K562 (cell line): ENCODE measurements around the gene SYNPO2. TPM values are rescaled to one million over a fixed set of nuclear protein-coding genes. Genes with fewer than 3 reads are reported as not detected.

Experiments
- ATAC-seq: fragments of 200-7000 bp; cut with Tn5 transposase; 3 replicates; pipeline ENCODE4 v1.9.1; 2020; ENCODE audit warnings: moderate library complexity
- BruUV-seq: library from RNA; stranded (reverse); fragments of 400-500 nt; replicated peaks from 2 replicates; lab custom pipeline; 2021; lab: Mats Ljungman, UMichigan
- CTCF ChIA-PET: fragments of 300-600 bp; formaldehyde crosslinking; extraction: SDS; loops from one replicate; lab custom pipeline; 2021; ENCODE audit warnings: low intra/inter-chr PET ratio; lab: Yijun Ruan, JAX
- POLR2A ChIA-PET: fragments of 300-600, 350-650 bp; sonication (Branson Sonifier 250); formaldehyde crosslinking; extraction: SDS; loops from one replicate; lab custom pipeline; 2021; ENCODE audit warnings: antibody characterized with exemption, inconsistent platforms; lab: Yijun Ruan, JAX
- DNase-seq, 4 experiments: peaks; one replicate each; pipeline versions ENCODE4 v3.0.0 to v3.0.0-alpha.2; 2011 to 2018; ENCODE audit warnings: low spot score in 3 of 4, mixed read lengths in 3 of 4; ENCODE audit errors: extremely low read depth in 1 of 4
- FAIRE-seq: peaks from 2 replicates; lab custom pipeline; 2011; peaks lifted over from hg19 to GRCh38; lab: Jason Lieb, UNC
- H2AFZ ChIP-seq: 2 replicates; pipeline ENCODE4 v1.6.0; 2011; ENCODE audit warnings: low read depth, low read length, control low read depth, inconsistent platforms
- H3K27ac ChIP-seq: fragments of 200-600 bp; 3 replicates; pipeline ENCODE4 v1.8.0; 2011; ENCODE audit warnings: low read depth, mild to moderate bottlenecking, control low read depth, inconsistent platforms, low read length, moderate library complexity, mixed read lengths; ENCODE audit errors: extremely low read depth
- H3K27me3 ChIP-seq, 2 experiments: fragments of 300-600 bp in 1 of 2; 2 replicates in 1 of 2; 3 replicates in 1 of 2; pipeline versions ENCODE4 v1.6.0 to v1.8.0; 2011; ENCODE audit warnings: inconsistent platforms in 2 of 2, low read length in 2 of 2, mild to moderate bottlenecking in 1 of 2, mixed read lengths in 1 of 2, moderate library complexity in 1 of 2; ENCODE audit not compliant: control insufficient read depth in 2 of 2, insufficient read depth in 2 of 2
- H3K36me3 ChIP-seq: fragments of 300-600 bp; 3 replicates; pipeline ENCODE4 v1.8.0; 2011; ENCODE audit warnings: mild to moderate bottlenecking, low read length, inconsistent platforms; ENCODE audit not compliant: control insufficient read depth, insufficient read depth
- H3K4me1 ChIP-seq, 2 experiments: fragments of 200-600 bp in 1 of 2; replicated peaks in 1 of 2; 2 replicates in 1 of 2; 3 replicates in 1 of 2; pipeline versions ENCODE4 v1.5.1 to v1.8.0; 2011; ENCODE audit warnings: inconsistent platforms in 2 of 2, low read length in 2 of 2, mild to moderate bottlenecking in 1 of 2, mixed read lengths in 1 of 2, moderate library complexity in 1 of 2; ENCODE audit not compliant: control insufficient read depth in 2 of 2, insufficient read depth in 2 of 2
- H3K4me2 ChIP-seq: 2 replicates; pipeline ENCODE4 v1.6.1; 2011; ENCODE audit warnings: low read length, control low read depth, inconsistent platforms, mixed read lengths; ENCODE audit not compliant: insufficient read depth
- H3K4me3 ChIP-seq: fragments of 200-600 bp; sonication (generic), shearing (Covaris generic); 2 replicates; pipeline ENCODE4 v1.5.1; 2016; ENCODE audit warnings: control low read depth, inconsistent platforms
- H3K79me2 ChIP-seq: fragments of 200-600 bp; 3 replicates; pipeline ENCODE4 v1.8.0; 2011; ENCODE audit warnings: low read length, inconsistent platforms; ENCODE audit not compliant: control insufficient read depth, insufficient read depth
- H3K9ac ChIP-seq, 2 experiments: 2 replicates each; pipeline versions ENCODE4 v1.6.0 to v1.6.1; 2011; ENCODE audit warnings: low read depth in 2 of 2, low read length in 2 of 2, control low read depth in 1 of 2, inconsistent platforms in 1 of 2, mild to moderate bottlenecking in 1 of 2, mixed read lengths in 1 of 2; ENCODE audit not compliant: insufficient read depth in 1 of 2
- H3K9me1 ChIP-seq: one replicate; pipeline ENCODE4 v1.6.0; 2011; ENCODE audit warnings: inconsistent platforms, mild to moderate bottlenecking, low read length, moderate library complexity; ENCODE audit not compliant: control insufficient read depth, insufficient read depth
- H3K9me3 ChIP-seq: replicated peaks from 2 replicates; pipeline ENCODE4 v1.5.1; 2011; ENCODE audit warnings: low read depth, low read length, inconsistent platforms; ENCODE audit not compliant: control insufficient read depth, insufficient read depth
- H4K20me1 ChIP-seq: replicated peaks from 2 replicates; pipeline ENCODE4 v1.6.1; 2011; ENCODE audit warnings: low read length, inconsistent platforms, mixed read lengths; ENCODE audit not compliant: control insufficient read depth, insufficient read depth
- ERF ChIP-seq: fragments of 450-650 bp; formaldehyde crosslinking; IDR thresholded peaks from 2 replicates; pipeline ENCODE4 v1.4.0; 2020; ENCODE audit warnings: mild to moderate bottlenecking, mixed read lengths
- RBM15 ChIP-seq: fragments of 200-400 bp; formaldehyde crosslinking; IDR thresholded peaks from 2 replicates; pipeline ENCODE4 v1.6.1; 2018; ENCODE audit warnings: mild to moderate bottlenecking, low read length, moderate library complexity; ENCODE audit not compliant: insufficient read depth
- WGBS: fragments of 100-300 bp; shearing (Covaris generic); methylation state at CpG from one replicate; pipeline ENCODE4 v1.1.6; 2016; ENCODE audit warnings: low coverage, mixed read lengths; ENCODE audit not compliant: insufficient coverage; ENCODE audit errors: missing lambda C conversion rate; 5-methylcytosine and 5-hydroxymethylcytosine counted together
- in situ Hi-C: fragments of 300-500 bp; cut with MboI; formaldehyde crosslinking; loops from 4 replicates; pipeline ENCODE4 v1.15.0; 2018; ENCODE audit warnings: inconsistent platforms, mixed read lengths
- intact Hi-C: fragments of 100-400 bp; cut with micrococcal nuclease; formaldehyde crosslinking; loops from 2 replicates; pipeline ENCODE4 v1.14.2; 2022
- polyA plus RNA-seq, 8 experiments: library from polyadenylated mRNA; depleted of rRNA in 4 of 8; stranded (reverse) in 5 of 8; unstranded in 3 of 8; fragments of >200 nt; fragmentation: Nextera tagmentation in 2 of 8; fragmentation: Illumina TruSeq in 1 of 8; extraction: Ambion mirVana in 2 of 8; extraction: Trizol in 1 of 8; gene quantifications; 2 replicates each; pipeline versions ENCODE4 v1.2.1 to v1.2.3, GENCODE V29; 2011 to 2014; ENCODE audit warnings: inconsistent platforms in 1 of 8, missing spikeins in 1 of 8
- total RNA-seq, 7 experiments: library from RNA; depleted of rRNA in 6 of 7; stranded (reverse); fragments of >200 nt in 6 of 7; fragmentation: Illumina TruSeq in 2 of 7; extraction: Trizol in 2 of 7; gene quantifications; 2 replicates each; pipeline versions ENCODE4 v1.2.1 to v1.2.3, GENCODE V29; 2011 to 2021; ENCODE audit warnings: low replicate concordance in 1 of 7
- TF ChIP-seq, protein P1 (sequence below): IDR thresholded peaks from 3 replicates; pipeline ENCODE4 v1.6.1; 2011; ENCODE audit warnings: borderline replicate concordance, mild to moderate bottlenecking, moderate library complexity; ENCODE audit not compliant: insufficient read length; ENCODE audit errors: extremely low read depth

The SYNPO2 gene
- total and polyA plus RNA-seq, 9 of the 15 experiments (the other 6 are each of a cell fraction or from before 2014, with no cell fraction given), result 0.03 to 0.18 TPM; not detected in 7

GRCh38 chr4:118983831-118984230, 95.2 kb downstream of the SYNPO2 start (continued):
- TF ChIP-seq, protein P1, sequence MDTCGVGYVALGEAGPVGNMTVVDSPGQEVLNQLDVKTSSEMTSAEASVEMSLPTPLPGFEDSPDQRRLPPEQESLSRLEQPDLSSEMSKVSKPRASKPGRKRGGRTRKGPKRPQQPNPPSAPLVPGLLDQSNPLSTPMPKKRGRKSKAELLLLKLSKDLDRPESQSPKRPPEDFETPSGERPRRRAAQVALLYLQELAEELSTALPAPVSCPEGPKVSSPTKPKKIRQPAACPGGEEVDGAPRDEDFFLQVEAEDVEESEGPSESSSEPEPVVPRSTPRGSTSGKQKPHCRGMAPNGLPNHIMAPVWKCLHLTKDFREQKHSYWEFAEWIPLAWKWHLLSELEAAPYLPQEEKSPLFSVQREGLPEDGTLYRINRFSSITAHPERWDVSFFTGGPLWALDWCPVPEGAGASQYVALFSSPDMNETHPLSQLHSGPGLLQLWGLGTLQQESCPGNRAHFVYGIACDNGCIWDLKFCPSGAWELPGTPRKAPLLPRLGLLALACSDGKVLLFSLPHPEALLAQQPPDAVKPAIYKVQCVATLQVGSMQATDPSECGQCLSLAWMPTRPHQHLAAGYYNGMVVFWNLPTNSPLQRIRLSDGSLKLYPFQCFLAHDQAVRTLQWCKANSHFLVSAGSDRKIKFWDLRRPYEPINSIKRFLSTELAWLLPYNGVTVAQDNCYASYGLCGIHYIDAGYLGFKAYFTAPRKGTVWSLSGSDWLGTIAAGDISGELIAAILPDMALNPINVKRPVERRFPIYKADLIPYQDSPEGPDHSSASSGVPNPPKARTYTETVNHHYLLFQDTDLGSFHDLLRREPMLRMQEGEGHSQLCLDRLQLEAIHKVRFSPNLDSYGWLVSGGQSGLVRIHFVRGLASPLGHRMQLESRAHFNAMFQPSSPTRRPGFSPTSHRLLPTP, result no peak
- TF ChIP-seq ERF (CRISPR knock-in tag), result no peak

DNA sequence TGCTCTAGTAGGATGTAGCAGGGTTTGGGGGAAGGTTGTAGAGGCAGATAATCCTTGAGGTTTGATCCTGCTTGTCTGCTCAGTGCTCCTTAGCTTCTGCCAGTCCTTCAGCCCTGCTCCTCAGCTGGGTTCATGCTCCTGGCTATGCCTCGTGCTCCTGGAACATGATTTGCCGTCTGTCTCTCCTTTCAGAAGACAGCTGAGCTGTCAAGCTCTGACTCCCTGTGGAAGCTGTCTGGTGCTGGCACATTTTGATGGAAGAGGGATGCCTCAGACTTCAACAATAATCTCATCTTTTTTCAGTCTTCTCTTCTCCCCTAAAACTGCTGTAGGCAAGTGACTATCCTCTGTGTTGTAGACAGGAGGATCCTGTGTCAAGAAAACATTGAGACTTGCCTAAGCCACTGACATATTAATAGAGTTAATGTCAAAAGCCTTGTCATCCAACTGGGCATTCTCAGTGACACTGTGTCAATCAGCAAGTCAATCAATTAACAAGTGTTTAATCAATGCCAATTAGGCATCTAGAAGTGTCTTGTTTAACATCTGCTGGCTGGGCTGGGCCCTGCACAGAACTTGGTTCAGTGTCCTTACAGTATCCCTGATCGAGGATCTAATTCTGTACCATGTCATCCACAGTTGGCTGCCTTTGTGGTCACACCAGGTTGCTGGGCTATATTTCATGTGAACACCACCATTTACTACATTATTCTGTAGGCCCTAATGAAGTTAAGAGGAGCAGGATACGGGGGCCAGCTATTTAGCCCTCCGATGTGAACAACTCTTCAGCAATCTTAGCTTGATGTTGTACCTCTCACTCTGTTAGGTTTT, 96.7 kb downstream of the SYNPO2 start:
- BruUV-seq, result no TSS peak
- Histone ChIP-seq H3K9ac (no peak overlapping the region), H3K9me1 (no peaks in the 10 kb centered on the region), H3K27me3 (peaks cover 0 to 11% of the 10 kb centered on the region in 2 experiments; a peak in 2 of 5 replicates), H3K4me2 (no peak overlapping the region), H3K4me1 (no peaks in the 10 kb centered on the region), H3K4me3 (no peak overlapping the region), H3K9me3 (no peaks in the 10 kb centered on the region; the same call in 1 of the 2 replicates), H3K27ac (no peak overlapping the region), H3K79me2 (no peaks in the 10 kb centered on the region), H4K20me1 (no peaks in the 10 kb centered on the region), H3K36me3 (no peaks in the 10 kb centered on the region), H2AFZ (no peak overlapping the region)
- intact Hi-C loops (loop anchor here (10.0 kb wide), 1 partner anchor 569 kb away; no protein-coding TSS in a partner anchor), in situ Hi-C loops (no loop called here)
- CTCF ChIA-PET, result no interaction called here
- DNase-seq (no peak), ATAC-seq (no peak), FAIRE-seq (no peak)
- WGBS, result 2% methylated on average over 5 of the region's 5 CpGs
- POLR2A ChIA-PET, result no interaction called here
- TF ChIP-seq RBM15, result no peak
